ENCODE results near the gene CABCOCO1. TPM values are rescaled to one million over a fixed set of nuclear protein-coding genes. Genes with fewer than 3 reads are reported as not detected.

The CABCOCO1 gene
- total RNA-seq, 2 experiments from 2014 or later, result not detected

DNA sequence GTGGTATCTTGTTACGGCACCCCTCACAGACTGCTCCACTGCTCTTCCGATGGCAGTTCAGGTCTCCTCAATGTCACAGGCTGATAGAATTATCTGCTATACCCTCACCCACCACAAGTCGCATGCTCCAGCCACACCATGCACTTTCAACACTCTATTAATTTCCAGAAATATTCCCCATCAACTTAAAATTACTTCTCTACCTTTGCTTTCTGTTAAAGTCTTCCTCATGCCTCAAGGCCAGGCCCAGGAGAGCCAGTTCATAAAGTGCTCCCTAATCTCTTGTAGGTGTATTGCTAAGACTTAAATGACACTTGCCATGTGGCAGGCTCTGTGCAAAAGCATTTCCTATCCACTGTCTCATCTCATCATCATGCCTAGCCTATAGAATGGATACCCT lies 132.8 kb downstream of the CABCOCO1 start:
- Mint-ChIP-seq H3K4me1 (ENCODE audit: low read depth) (no peaks in the 10 kb centered on the region), H3K27ac (no peak overlapping the region), H3K9me3 (no peaks in the 10 kb centered on the region), H3K27me3 (no peaks in the 10 kb centered on the region), H3K36me3 (ENCODE audit: low read depth) (no peaks in the 10 kb centered on the region), H3K4me3 (no peak overlapping the region)
- ATAC-seq, result no peak
- TF ChIP-seq, protein P1, sequence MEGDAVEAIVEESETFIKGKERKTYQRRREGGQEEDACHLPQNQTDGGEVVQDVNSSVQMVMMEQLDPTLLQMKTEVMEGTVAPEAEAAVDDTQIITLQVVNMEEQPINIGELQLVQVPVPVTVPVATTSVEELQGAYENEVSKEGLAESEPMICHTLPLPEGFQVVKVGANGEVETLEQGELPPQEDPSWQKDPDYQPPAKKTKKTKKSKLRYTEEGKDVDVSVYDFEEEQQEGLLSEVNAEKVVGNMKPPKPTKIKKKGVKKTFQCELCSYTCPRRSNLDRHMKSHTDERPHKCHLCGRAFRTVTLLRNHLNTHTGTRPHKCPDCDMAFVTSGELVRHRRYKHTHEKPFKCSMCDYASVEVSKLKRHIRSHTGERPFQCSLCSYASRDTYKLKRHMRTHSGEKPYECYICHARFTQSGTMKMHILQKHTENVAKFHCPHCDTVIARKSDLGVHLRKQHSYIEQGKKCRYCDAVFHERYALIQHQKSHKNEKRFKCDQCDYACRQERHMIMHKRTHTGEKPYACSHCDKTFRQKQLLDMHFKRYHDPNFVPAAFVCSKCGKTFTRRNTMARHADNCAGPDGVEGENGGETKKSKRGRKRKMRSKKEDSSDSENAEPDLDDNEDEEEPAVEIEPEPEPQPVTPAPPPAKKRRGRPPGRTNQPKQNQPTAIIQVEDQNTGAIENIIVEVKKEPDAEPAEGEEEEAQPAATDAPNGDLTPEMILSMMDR (IDR thresholded peaks at IDR 0.05), result peak; percentile 29
- DNase-seq, result no peak
- POLR2A ChIA-PET, result no interaction called here
- intact Hi-C loops (cut with micrococcal nuclease), result no loop called here
- CTCF ChIA-PET, result interaction anchor here (1.5 kb wide), 1 partner anchor 12 kb away, joined by 3 read pairs; no protein-coding TSS in a partner anchor

GRCh38 chr10:61796785-61797184 lies 134.1 kb downstream of the CABCOCO1 start:
- ATAC-seq (no peak), DNase-seq (no peak)
- intact Hi-C loops (cut with micrococcal nuclease), result no loop called here
- CTCF ChIA-PET, result interaction anchor here (1.5 kb wide), 1 partner anchor 13 kb away, joined by 3 read pairs; no protein-coding TSS in a partner anchor
- no peak overlapping the region for H3K27ac Mint-ChIP-seq
- POLR2A ChIA-PET, result interaction anchor here (1.1 kb wide), 1 partner anchor 44 kb away, joined by 3 read pairs; no protein-coding TSS in a partner anchor
- TF ChIP-seq, protein P1 (IDR thresholded peaks at IDR 0.05), result no peak
- no peaks in the 10 kb centered on the region for H3K9me3 Mint-ChIP-seq
- H3K27me3 Mint-ChIP-seq, result no peaks in the 10 kb centered on the region
- no peak overlapping the region for H3K4me3 Mint-ChIP-seq
- H3K4me1 Mint-ChIP-seq (ENCODE audit: low read depth), result no peaks in the 10 kb centered on the region
- no peaks in the 10 kb centered on the region for H3K36me3 Mint-ChIP-seq (ENCODE audit: low read depth)

- H3K9me3 Mint-ChIP-seq, result no peaks in the 10 kb centered on the region
- H3K27ac Mint-ChIP-seq, result no peak overlapping the region
- H3K36me3 Mint-ChIP-seq (ENCODE audit: low read depth), result no peaks in the 10 kb centered on the region
- no peaks in the 10 kb centered on the region for H3K4me1 Mint-ChIP-seq (ENCODE audit: low read depth)
- TF ChIP-seq, protein P1 (IDR thresholded peaks at IDR 0.05), result no peak
- intact Hi-C loops (cut with micrococcal nuclease), result no loop called here
- H3K27me3 Mint-ChIP-seq, result no peaks in the 10 kb centered on the region
- DNase-seq (no peak), ATAC-seq (no peak)
- H3K4me3 Mint-ChIP-seq, result no peak overlapping the region
- CTCF ChIA-PET, result interaction anchor here (0.8 to 1.6 kb wide), 3 partner anchors 12 to 22 kb away, joined by 3 to 4 read pairs (median 4); no protein-coding TSS in a partner anchor
- POLR2A ChIA-PET, result interaction anchor here (1.1 kb wide), 1 partner anchor 45 kb away, joined by 3 read pairs; no protein-coding TSS in a partner anchor
Measured at GRCh38 chr10:61797304-61798153, 134.8 kb downstream of the CABCOCO1 start.

DNA sequence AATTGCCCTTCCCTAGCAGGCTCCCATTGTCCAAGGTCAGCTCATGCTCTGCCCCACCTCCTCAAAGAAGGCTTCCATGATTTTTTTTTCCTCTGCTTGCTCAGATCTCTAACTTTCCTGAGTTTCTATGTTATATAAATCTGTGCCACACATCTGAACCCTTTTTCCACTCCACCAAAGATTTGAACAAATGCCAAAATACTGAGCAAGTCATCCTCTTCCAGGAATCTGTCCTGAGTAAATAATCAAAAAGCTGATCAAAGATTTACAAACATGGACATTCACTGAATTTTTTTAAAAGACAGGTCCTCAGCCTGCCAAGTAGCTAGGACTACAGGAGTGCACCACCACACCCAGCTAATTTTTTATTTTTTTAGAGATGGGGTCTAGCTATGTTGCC lies 136.0 kb downstream of the CABCOCO1 start:
- TF ChIP-seq, protein P1 (IDR thresholded peaks at IDR 0.05), result no peak
- intact Hi-C loops (cut with micrococcal nuclease), result no loop called here
- ChIA-PET CTCF (interaction anchor here (0.7 to 1.6 kb wide), 5 partner anchors 11 to 467 kb away, joined by 3 to 4 read pairs (median 3); no protein-coding TSS in a partner anchor), POLR2A (no interaction called here)
- ATAC-seq (no peak), DNase-seq (no peak)
- H3K36me3 Mint-ChIP-seq (ENCODE audit: low read depth), result no peaks in the 10 kb centered on the region
- no peak overlapping the region for H3K4me3 Mint-ChIP-seq
- H3K9me3 Mint-ChIP-seq, result no peaks in the 10 kb centered on the region
- H3K27me3 Mint-ChIP-seq, result no peaks in the 10 kb centered on the region
- H3K4me1 Mint-ChIP-seq (ENCODE audit: low read depth), result no peaks in the 10 kb centered on the region
- no peak overlapping the region for H3K27ac Mint-ChIP-seq

- H3K4me3 Mint-ChIP-seq, result no peak overlapping the region
- H3K27ac Mint-ChIP-seq, result no peak overlapping the region
- no peaks in the 10 kb centered on the region for H3K27me3 Mint-ChIP-seq
- ChIA-PET CTCF (interaction anchor here (0.6 kb wide), 1 partner anchor 34 kb away, joined by 3 read pairs; no protein-coding TSS in a partner anchor), POLR2A (no interaction called here)
- no peaks in the 10 kb centered on the region for H3K36me3 Mint-ChIP-seq (ENCODE audit: low read depth)
- H3K9me3 Mint-ChIP-seq, result no peaks in the 10 kb centered on the region
- intact Hi-C loops (cut with micrococcal nuclease), result no loop called here
- TF ChIP-seq, protein P1 (IDR thresholded peaks at IDR 0.05), result no peak
- ATAC-seq (no peak), DNase-seq (no peak)
- peaks cover 2% of the 10 kb centered on the region for H3K4me1 Mint-ChIP-seq (ENCODE audit: low read depth)
Measured at GRCh38 chr10:61801484-61801883, 138.8 kb downstream of the CABCOCO1 start.

Data from activated CD8-positive, alpha-beta T cell treated with anti-CD3 and anti-CD28 coated beads for 36 hours (primary cell).